SKM-1 (cell line): ENCODE data around the gene SOX2.
"Not testable (repeated sequence)": the region's sequence is repeated elsewhere in the genome, so short reads cannot be mapped to it uniquely, and the experiment has no call there.

Experiments
- DNase-seq: peaks from one replicate; lab custom pipeline; 2025; ENCODE audit not compliant: unreplicated experiment; lab: John Stamatoyannopoulos, UW

SOX2 gene

DNA sequence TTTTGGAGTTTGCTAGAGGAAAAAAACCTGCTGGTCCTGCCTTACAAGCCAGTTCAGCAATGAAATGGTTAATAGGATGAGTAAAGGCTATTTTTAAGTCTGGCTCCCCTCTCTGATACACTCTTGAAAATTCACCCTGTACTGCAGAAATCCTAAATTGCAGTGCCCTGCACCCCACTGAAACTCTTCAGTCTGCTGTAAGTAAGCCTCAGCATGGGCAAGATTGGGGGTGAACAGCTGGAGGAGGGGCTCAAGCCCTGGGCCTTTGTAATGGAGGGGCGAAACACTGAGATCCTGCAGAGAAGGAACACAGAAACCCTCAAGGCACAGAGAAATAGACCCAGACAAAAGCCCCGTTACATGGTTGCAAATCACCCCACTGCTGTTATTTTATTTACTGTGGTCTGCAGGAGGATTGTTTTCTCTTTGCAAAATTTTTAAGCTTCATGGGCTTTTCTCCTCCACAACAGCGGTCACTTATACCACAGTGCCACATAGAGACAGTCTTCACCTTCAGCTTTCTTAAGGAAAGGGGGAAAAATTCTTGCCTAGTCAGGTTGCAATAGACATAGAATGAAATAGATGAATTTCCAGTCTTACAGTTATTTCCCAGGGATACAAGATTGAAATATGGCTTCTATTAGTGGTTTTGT lies 45.0 kb downstream of the SOX2 start:
- DNase-seq = no peak

DNA sequence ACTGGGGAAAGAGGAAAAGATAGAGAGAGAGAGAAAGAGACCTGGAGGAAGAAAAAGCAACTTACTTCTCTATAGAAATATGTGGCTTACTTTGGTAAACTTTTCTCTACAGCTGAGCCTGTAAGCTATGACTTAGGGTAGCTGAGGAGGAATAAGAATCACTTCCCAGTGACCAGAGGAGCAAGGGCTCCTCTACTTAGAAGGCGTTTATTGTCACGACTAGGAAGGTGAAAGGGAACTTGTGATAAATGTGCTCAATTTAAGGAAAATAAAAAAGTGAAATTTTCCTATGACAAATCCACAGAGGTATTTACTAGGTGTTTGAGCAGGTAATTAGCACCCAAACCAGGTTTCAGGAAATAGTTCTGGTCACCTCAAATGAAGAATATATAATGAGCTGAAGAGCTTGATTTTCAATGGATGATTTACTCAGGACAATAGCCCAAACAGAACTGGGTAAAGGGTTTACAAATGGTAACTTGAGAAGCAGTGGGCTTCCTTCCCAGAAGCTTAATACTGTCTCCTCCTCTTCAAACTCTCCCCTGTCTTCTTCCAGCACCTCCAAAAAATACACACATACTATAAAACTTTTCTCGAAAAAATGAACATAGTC lies 46.1 kb downstream of the SOX2 start:
- no peak for DNase-seq

DNA sequence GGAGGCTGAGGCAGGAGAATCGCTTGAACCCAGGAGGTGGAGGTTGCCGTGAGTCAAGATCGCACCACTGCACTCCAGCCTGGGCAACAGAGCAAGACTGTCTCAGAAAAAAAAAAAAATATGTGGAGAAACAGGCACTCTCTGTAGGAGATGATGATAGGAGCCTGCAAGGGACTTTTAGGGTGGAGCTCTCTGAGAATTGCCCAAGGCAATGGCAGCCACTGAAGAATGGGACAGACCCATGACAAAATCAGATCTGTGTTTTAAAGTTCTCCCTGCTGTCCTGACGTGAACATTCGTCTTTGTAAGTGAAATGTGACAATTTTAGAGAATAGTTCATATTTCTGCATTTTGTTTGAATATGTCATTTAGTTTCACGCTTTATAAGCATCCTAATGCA lies 50.2 kb downstream of the SOX2 start:
- no peak for DNase-seq

DNA sequence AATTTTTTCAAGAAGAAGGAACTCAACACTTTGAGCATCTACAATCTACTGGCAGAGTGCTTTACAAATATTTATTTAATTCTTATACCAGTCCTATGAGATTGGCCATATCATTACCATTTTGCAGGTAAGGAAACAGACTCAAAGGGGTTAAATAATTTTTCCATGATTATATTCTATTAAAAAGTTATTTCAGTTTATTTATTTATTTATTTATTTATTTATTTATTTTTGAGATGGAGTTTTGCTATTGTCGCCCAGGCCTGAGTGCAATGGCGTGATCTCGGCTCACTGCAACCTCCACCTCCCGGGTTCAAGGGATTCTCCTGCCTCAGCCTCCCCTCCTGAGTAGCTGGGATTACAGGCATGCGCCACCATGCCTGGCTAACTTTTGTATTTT lies 52.3 kb downstream of the SOX2 start:
- DNase-seq = not testable (repeated sequence)
